Endothelial cell of umbilical vein (primary cell): ENCODE results near the gene GNPDA1. TPM values are rescaled to one million over a fixed set of nuclear protein-coding genes. Genes with fewer than 3 reads are reported as not detected.

Experiments
- BruUV-seq: library from RNA; stranded (reverse); fragments of 400-500 nt; replicated peaks from 2 replicates; lab custom pipeline; 2021; lab: Mats Ljungman, UMichigan
- CTCF ChIA-PET: fragments of 300-600, 350-600 bp; sonication (Branson Sonifier 250); formaldehyde crosslinking; loops from one replicate; lab custom pipeline; 2021; ENCODE audit warnings: antibody characterized with exemption, inconsistent platforms; lab: Charles Lee
- POLR2A ChIA-PET: fragments of 300-600, 350-600 bp; sonication (Branson Sonifier 250); formaldehyde crosslinking; loops from one replicate; lab custom pipeline; 2021; ENCODE audit warnings: antibody characterized with exemption, inconsistent platforms; lab: Charles Lee
- DNase-seq: peaks from one replicate; pipeline ENCODE4 v3.0.0-alpha.2; 2011; ENCODE audit warnings: low read depth, low spot score
- FAIRE-seq: peaks from 2 replicates; lab custom pipeline; 2011; peaks lifted over from hg19 to GRCh38; lab: Jason Lieb, UNC
- H2AFZ ChIP-seq: 2 replicates; pipeline ENCODE4 v1.6.0; 2012; ENCODE audit warnings: low read depth, low read length, control low read depth, inconsistent platforms
- H3K27ac ChIP-seq: 2 replicates; pipeline ENCODE4 v1.5.1; 2011; ENCODE audit warnings: low read depth, mild to moderate bottlenecking, control low read depth, low read length, moderate library complexity; ENCODE audit not compliant: insufficient read depth
- H3K27me3 ChIP-seq, 2 experiments: 2 replicates each; pipeline versions ENCODE4 v1.6.0 to v1.6.1; 2011; ENCODE audit warnings: low read length in 2 of 2, mixed read lengths in 1 of 2; ENCODE audit not compliant: control insufficient read depth in 2 of 2, insufficient read depth in 2 of 2
- H3K36me3 ChIP-seq, 2 experiments: 2 replicates in 1 of 2; 3 replicates in 1 of 2; pipeline ENCODE4 v1.5.1; 2011; ENCODE audit warnings: low read length in 2 of 2, mild to moderate bottlenecking in 1 of 2, moderate library complexity in 1 of 2; ENCODE audit not compliant: control insufficient read depth in 2 of 2, insufficient read depth in 2 of 2; ENCODE audit errors: extremely low read depth in 1 of 2
- H3K4me1 ChIP-seq: 3 replicates; pipeline ENCODE4 v1.5.1; 2011; ENCODE audit warnings: mild to moderate bottlenecking, low read length; ENCODE audit not compliant: control insufficient read depth, insufficient read depth; ENCODE audit errors: extremely low read depth
- H3K4me2 ChIP-seq: 2 replicates; pipeline ENCODE4 v1.6.1; 2011; ENCODE audit warnings: low read length, control low read depth, mixed read lengths; ENCODE audit not compliant: insufficient read depth
- H3K4me3 ChIP-seq, 3 experiments: fragments of 200-600 bp in 1 of 3; sonication (generic), shearing (Covaris generic) in 1 of 3; replicated peaks in 1 of 3; 2 replicates each; pipeline ENCODE4 v1.5.1; 2011 to 2016; ENCODE audit warnings: control low read depth in 3 of 3, low read length in 3 of 3, mild to moderate bottlenecking in 2 of 3, inconsistent platforms in 1 of 3, low read depth in 1 of 3, moderate library complexity in 1 of 3; ENCODE audit not compliant: insufficient read depth in 1 of 3
- H3K79me2 ChIP-seq: 2 replicates; pipeline ENCODE4 v1.6.0; 2012; ENCODE audit warnings: low read length, inconsistent platforms; ENCODE audit not compliant: control insufficient read depth, insufficient read depth
- H3K9ac ChIP-seq: replicated peaks from 2 replicates; pipeline ENCODE3; 2011; ENCODE audit warnings: low read length, control low read depth; ENCODE audit not compliant: insufficient read depth; ENCODE audit errors: extremely low read depth
- H3K9me1 ChIP-seq: replicated peaks from 3 replicates; pipeline ENCODE4 v1.6.0; 2011; ENCODE audit warnings: mild to moderate bottlenecking, low read length; ENCODE audit not compliant: control insufficient read depth, insufficient read depth; ENCODE audit errors: extremely low read depth
- H3K9me3 ChIP-seq: replicated peaks from 2 replicates; pipeline ENCODE4 v1.5.1; 2012; ENCODE audit warnings: low read length, inconsistent platforms; ENCODE audit not compliant: control insufficient read depth, insufficient read depth
- H4K20me1 ChIP-seq: replicated peaks from 2 replicates; pipeline ENCODE3; 2011; ENCODE audit warnings: mild to moderate bottlenecking, low read length; ENCODE audit not compliant: control insufficient read depth, insufficient read depth; ENCODE audit errors: extremely low read depth
- CTCF ChIP-seq, 2 donors: IDR thresholded peaks; 1 replicate in 1 of 2; 2 replicates in 1 of 2; pipeline ENCODE4 v1.5.1; 2011; ENCODE audit warnings: low read length in 2 of 2, mild to moderate bottlenecking in 2 of 2, moderate library complexity in 2 of 2, control low read depth in 1 of 2, inconsistent platforms in 1 of 2, low read depth in 1 of 2; ENCODE audit not compliant: insufficient read depth in 1 of 2; ENCODE audit errors: extremely low read depth in 1 of 2
- FOS ChIP-seq: IDR thresholded peaks from 2 replicates; pipeline ENCODE4 v1.6.1; 2011; ENCODE audit warnings: mild to moderate bottlenecking, low read length, moderate library complexity, borderline replicate concordance; ENCODE audit not compliant: insufficient read depth
- GATA2 ChIP-seq: IDR thresholded peaks from 2 replicates; pipeline ENCODE4 v1.7.0; 2011; ENCODE audit warnings: low read depth, mild to moderate bottlenecking, moderate library complexity, mixed read lengths, low read length; ENCODE audit not compliant: insufficient read length, insufficient read depth
- JUN ChIP-seq: IDR thresholded peaks from 2 replicates; pipeline ENCODE4 v1.6.1; 2011; ENCODE audit warnings: borderline replicate concordance, low read depth; ENCODE audit not compliant: insufficient read length, insufficient read depth
- MYC ChIP-seq: IDR thresholded peaks from one replicate; pipeline ENCODE4 v1.6.1; 2011; ENCODE audit warnings: mild to moderate bottlenecking, low read depth, low read length
- POLR2A ChIP-seq: IDR thresholded peaks from 2 replicates; pipeline ENCODE4 v1.6.1; 2012; ENCODE audit warnings: low read depth, mild to moderate bottlenecking, control low read depth, low read length
- POLR2AphosphoS5 ChIP-seq: IDR thresholded peaks from 2 replicates; pipeline ENCODE4 v1.6.1; 2012; ENCODE audit warnings: low read depth, mild to moderate bottlenecking, control low read depth, low read length, moderate library complexity; ENCODE audit not compliant: insufficient read depth
- dilution Hi-C: fragments of 300-500 bp; cut with MboI; formaldehyde crosslinking; loops from one replicate; pipeline ENCODE4 v1.15.0; 2019; ENCODE audit warnings: low sequenced_read_pairs; ENCODE audit not compliant: extremely low pct_ligation_motif_present
- intact Hi-C: fragments of 100-400 bp; cut with micrococcal nuclease; formaldehyde crosslinking; loops from one replicate; pipeline ENCODE4 v1.10.0; 2022
- polyA plus RNA-seq, 4 experiments: library from polyadenylated mRNA; depleted of rRNA in 3 of 4; stranded (reverse) in 3 of 4; unstranded in 1 of 4; fragments of >200 nt; gene quantifications; 2 replicates each; pipeline versions ENCODE4 v1.2.1 to v1.2.3, GENCODE V29; 2011 to 2012; ENCODE audit warnings: missing spikeins in 1 of 4
- total RNA-seq: library from RNA; stranded (reverse); gene quantifications from 2 replicates; pipeline ENCODE4 v1.2.3, GENCODE V29; 2021

The GNPDA1 gene
- total and polyA plus RNA-seq, 2 donors (not counting 3 experiments of a cell fraction or from before 2014, with no cell fraction given), result 22.5 to 49.3 TPM

- H4K20me1 ChIP-seq, result no peaks in the 10 kb centered on the region
- no peaks in the 10 kb centered on the region for H3K27me3 ChIP-seq
- H3K9me1 ChIP-seq, result no peaks in the 10 kb centered on the region
- no peaks in the 10 kb centered on the region for H3K9me3 ChIP-seq
- no peak overlapping the region for H3K27ac ChIP-seq
- H3K4me2 ChIP-seq, result no peak overlapping the region
- H3K79me2 ChIP-seq, result peaks cover 8% of the 10 kb centered on the region
- no peak overlapping the region for H2AFZ ChIP-seq
- H3K4me3 ChIP-seq, result no peak overlapping the region
- DNase-seq (no peak), FAIRE-seq (no peak)
- no peak overlapping the region for H3K9ac ChIP-seq
- TF ChIP-seq MYC (no peak), FOS (no peak), POLR2AphosphoS5 (no peak), CTCF (IDR thresholded peaks at IDR 0.05; ENCODE audit: extremely low read depth in 1 of 2, insufficient read depth in 1 of 2, low read depth in 1 of 2, low read length in 2 of 2) (no peak), JUN (no peak), POLR2A (no peak), GATA2 (no peak)
- peaks cover 32 to 33% of the 10 kb centered on the region in 2 experiments for H3K36me3 ChIP-seq
- POLR2A ChIA-PET, result no interaction called here
- H3K4me1 ChIP-seq, result peaks cover 6% of the 10 kb centered on the region
- CTCF ChIA-PET, result interaction anchor here (1.2 to 2.7 kb wide), 6 partner anchors 9 to 313 kb away, joined by 3 to 14 read pairs (median 4); partner anchors contain the start of gene RNF14
- no TSS peak for BruUV-seq
- intact Hi-C loops, result no loop called here
- dilution Hi-C loops, result loop anchor here (25.0 kb wide), 1 partner anchor 159 kb away; no protein-coding TSS in a partner anchor
These were observed 34.4 kb downstream of the GNPDA1 start for GRCh38 chr5:141978389-141978788.
